Measurements from ENCODE around the gene ZC2HC1B. TPM values are rescaled to one million over a fixed set of nuclear protein-coding genes. Genes with fewer than 3 reads are reported as not detected.
"Not testable (repeated sequence)": the region's sequence is repeated elsewhere in the genome, so short reads cannot be mapped to it uniquely, and the experiment has no call there.

ZC2HC1B gene
- total RNA-seq, 1 donor from 2014 or later: not detected

DNA sequence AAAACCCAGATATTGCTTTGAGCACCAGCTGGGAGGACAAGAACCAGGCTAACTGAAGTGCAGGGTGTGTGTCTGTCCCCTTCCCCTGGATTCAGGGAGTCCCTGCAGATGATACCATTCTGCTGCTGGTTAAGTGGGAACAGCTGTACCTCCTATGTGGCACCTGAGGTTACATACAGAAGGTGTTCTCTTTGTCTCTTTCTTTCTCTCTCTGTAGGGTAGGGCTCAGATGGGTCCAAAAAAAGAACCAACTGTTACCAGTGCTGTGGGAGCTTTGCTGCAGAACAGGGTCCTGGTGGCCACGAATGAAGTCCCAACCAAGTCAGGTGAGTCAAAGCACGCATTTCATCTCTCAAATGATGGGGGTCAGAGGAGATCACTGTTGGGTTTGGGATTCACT is 38.6 kb downstream of the ZC2HC1B start:
- intact Hi-C loops (cut with DNase I): no loop called here
- DNase-seq (ENCODE audit: low spot score): no peak

- no peak for DNase-seq (ENCODE audit: low spot score)
- intact Hi-C loops (cut with DNase I): no loop called here
Observed at GRCh38 chr6:143911028-143911427, 46.8 kb downstream of the ZC2HC1B start.

DNA sequence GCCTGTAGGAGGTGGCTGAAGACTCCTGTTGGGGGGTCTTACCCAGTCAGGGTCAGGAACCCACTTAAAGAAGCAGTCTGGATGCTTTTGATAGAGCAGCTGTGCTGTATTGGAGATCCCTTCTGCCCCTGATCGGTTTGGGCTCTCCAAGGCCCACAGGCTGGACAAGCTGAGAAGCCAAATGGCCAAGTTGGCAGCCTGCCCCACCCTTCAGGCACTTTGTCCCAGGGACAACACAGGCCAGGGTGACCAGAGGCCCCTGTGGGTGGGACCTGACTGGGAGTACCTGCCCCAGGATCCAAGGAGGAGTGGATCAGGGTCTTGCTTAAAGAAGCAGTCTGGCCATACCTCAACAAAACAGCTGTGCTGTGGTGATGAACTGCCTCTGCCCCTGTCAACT is 48.4 kb downstream of the ZC2HC1B start:
- intact Hi-C loops (cut with DNase I): no loop called here
- DNase-seq (ENCODE audit: low spot score): no peak

DNA sequence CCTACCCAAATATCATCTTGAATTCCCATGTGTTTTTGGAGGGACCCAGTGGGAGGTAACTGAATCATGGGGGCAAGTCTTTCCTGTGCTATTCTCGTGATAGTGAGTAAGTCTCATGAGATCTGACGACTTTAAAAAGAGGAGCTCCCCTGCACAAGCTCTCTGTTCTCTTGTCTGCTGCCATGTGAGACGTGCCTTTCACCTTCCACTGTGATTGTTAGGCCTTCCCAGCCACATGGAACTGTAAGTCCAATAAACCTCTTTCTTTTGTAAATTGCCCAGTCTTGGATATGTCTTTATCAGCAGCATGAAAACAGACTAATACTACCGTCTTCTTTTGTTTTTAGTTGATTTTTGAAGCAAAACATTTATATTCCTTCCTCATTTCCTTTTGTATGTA is 52.8 kb downstream of the ZC2HC1B start:
- DNase-seq (ENCODE audit: low spot score); intact Hi-C loops (cut with DNase I): not testable (repeated sequence)

GRCh38 chr6:143928853-143929252 is 64.6 kb downstream of the ZC2HC1B start:
- no peak for DNase-seq (ENCODE audit: low spot score)
- intact Hi-C loops (cut with DNase I): no loop called here

DNA sequence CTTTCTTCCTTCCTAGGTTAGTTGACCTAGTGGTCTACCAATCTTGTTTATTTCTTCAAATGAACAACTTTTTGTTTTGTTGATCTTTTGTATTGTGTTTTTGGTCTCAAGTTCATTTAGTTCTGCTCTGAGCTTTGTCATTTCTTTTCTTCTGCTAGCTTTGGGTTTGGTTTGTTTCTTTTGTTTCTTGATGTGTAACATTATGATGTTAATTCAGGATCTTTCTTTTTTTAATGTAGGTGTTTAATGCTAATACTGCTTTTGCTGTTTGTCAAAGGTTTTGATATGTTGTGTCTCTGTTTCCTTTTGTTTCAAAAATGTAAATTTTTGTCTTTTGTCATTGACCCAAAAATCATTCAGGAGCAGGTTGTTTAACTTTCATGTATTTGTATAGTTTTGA is 65.7 kb downstream of the ZC2HC1B start:
- intact Hi-C loops (cut with DNase I): no loop called here
- no peak for DNase-seq (ENCODE audit: low spot score)

DNA sequence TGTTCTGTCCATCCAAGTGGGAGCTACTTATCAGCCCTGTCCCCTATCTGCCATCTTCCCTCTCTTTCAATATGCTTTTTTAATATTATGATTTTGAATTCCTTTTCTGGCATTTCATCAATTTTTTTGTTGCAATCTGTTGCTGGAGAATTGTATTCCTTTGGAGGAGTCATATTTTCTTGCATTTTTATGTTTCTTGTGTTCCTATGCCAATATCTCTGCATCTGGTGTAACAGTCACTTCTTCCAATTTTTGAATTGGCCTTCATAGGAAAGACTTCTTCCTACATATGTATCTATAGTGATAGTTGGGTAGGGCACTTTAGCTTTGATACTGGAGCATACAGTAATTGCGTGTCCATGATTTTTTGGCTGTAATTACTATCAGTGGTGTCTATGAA is 70.1 kb downstream of the ZC2HC1B start:
- intact Hi-C loops (cut with DNase I): no loop called here
- no peak for DNase-seq (ENCODE audit: low spot score)

DNA sequence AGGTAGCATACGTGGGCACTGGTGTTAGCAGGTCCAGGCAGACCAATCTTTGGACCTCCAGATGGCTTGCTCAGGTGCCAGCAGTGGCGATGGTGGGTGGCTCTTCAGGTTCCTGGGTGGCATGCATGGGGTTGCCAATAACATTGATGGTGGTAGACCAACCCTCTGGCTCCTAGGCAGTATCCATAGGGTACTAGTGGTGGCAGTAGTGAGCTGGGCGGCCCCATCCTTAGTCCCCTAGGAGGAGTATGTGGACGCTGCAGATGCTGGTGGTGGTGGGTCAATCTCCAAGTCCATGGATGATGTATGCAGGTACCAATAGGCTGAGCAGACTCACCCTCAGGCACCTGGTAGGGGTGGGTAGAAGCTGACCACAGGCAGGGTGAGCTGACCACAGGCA is 70.6 kb downstream of the ZC2HC1B start:
- intact Hi-C loops (cut with DNase I): no loop called here
- no peak for DNase-seq (ENCODE audit: low spot score)

DNA sequence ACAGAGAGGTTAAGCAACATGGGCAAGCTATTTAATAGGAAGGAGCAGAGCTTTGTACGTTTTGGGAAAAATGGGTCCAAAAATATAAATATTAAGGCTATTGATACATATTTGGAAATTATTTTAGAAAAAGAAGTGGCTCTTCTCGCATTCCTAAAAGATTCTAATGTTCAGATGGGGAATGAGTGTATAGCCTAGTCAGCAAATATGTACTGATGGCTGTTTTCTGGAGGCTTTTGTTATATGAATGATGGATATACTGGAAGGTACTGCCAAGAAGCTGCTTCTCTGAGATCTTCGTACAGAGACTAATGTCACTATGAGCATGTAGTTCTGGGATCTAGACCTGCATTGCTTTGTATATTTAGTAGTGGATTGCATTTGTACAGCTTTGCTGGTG is 72.1 kb downstream of the ZC2HC1B start:
- intact Hi-C loops (cut with DNase I): no loop called here
- no peak for DNase-seq (ENCODE audit: low spot score)

DNA sequence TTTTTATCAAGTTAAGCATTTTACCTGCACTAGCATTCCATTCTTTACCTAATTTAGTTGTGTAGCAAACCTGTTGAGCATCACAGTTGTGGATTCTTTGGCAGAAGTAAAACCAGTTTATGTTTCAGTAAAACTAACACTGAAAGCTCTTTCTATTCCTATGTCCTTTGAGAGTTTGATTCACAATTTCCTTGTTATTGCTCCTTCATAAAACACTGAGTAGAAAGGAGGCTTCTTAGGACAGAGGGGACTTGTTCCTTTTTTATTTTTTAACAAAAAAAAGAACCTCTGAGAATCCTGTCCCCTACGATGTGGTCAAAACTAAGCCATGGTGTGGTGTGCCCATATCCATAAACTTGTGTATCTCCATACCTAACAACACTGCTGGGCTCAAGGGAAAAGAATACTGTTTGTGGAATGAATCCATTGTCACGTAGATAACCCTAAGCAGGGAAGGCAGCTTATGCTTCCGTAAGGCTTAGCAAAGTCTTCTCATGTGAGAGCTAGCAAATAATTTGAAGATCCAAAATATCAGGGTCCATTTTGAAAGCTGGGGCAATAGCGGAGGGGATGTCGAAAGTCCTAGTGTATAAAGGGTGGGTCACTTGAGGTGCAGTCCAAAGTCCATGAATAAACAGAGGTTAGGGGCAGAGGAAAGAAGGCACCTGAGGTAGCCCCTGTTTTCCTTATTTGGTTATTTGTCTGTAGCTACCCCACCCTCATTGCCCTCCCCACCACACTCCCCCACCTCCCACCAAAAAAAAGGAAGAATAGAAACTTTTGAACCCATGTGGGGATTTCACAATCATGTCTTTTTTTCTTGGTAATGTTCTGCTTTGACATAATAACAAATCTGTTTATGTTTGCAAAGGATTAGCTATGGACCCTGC is 72.7 kb downstream of the ZC2HC1B start:
- intact Hi-C loops (cut with DNase I): no loop called here
- DNase-seq (ENCODE audit: low spot score): no peak

- intact Hi-C loops (cut with DNase I): no loop called here
Observed at GRCh38 chr6:143937668-143937970, 73.3 kb downstream of the ZC2HC1B start.

DNA sequence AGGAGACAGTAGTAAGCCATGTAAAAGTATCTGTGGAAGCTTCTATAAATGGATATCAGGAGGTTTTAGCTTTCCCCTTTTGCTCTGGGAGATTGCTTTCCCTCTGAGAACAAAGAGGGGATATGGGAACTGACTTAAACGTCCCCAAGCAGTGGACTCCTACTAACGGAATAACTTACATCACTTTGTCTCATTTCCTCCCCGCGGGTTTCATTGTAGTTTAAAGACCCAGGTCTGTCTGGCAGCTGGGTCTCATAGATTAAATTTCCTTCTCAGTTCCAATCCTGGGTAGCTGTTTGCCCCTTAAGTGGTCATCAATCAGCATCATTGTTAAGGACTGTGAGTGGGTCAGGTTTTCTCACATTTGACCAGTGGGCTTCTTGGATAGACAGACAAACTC is 75.1 kb downstream of the ZC2HC1B start:
- intact Hi-C loops (cut with DNase I): no loop called here

More at GRCh38 chr6:143937668-143937970, 73.3 kb downstream of the ZC2HC1B start:
- DNase-seq (ENCODE audit: low spot score): no peak

GRCh38 chr6:143940011-143940597 is 75.8 kb downstream of the ZC2HC1B start:
- no peak for DNase-seq (ENCODE audit: low spot score)
- intact Hi-C loops (cut with DNase I): loop anchor here (5.0 kb wide), 1 partner anchor 72 kb away; no protein-coding TSS in a partner anchor

More for the DNA sequence above, 75.1 kb downstream of the ZC2HC1B start:
- no peak for DNase-seq (ENCODE audit: low spot score)

- DNase-seq (ENCODE audit: low spot score): no peak
- intact Hi-C loops (cut with DNase I): loop anchor here (5.0 kb wide), 1 partner anchor 70 kb away; no protein-coding TSS in a partner anchor
Observed at GRCh38 chr6:143941852-143942627, 77.8 kb downstream of the ZC2HC1B start.

- intact Hi-C loops (cut with DNase I): no loop called here
- no peak for DNase-seq (ENCODE audit: low spot score)
Observed at GRCh38 chr6:143948208-143948607, 83.9 kb downstream of the ZC2HC1B start.

- DNase-seq (ENCODE audit: low spot score): no peak
- intact Hi-C loops (cut with DNase I): no loop called here
Observed at GRCh38 chr6:143949535-143949934, 85.3 kb downstream of the ZC2HC1B start.

- intact Hi-C loops (cut with DNase I): no loop called here
- no peak for DNase-seq (ENCODE audit: low spot score)
Observed at GRCh38 chr6:143949962-143950361, 85.7 kb downstream of the ZC2HC1B start.

- intact Hi-C loops (cut with DNase I): no loop called here
- DNase-seq (ENCODE audit: low spot score): no peak
Observed at GRCh38 chr6:143950875-143951274, 86.6 kb downstream of the ZC2HC1B start.

- intact Hi-C loops (cut with DNase I): no loop called here
- no peak for DNase-seq (ENCODE audit: low spot score)
Observed at GRCh38 chr6:143952060-143952778, 87.9 kb downstream of the ZC2HC1B start.

Data from cardiac septum (tissue), 1 donor.